CD14-positive monocyte (primary cell): ENCODE data around the gene BTN2A1. TPM values are rescaled to one million over a fixed set of nuclear protein-coding genes. Genes with fewer than 3 reads are reported as not detected.

Experiments used
- DNase-seq, 3 donors: peaks; one replicate each; pipeline ENCODE4 v3.0.0-alpha.2; 2011 to 2022
- H2AFZ ChIP-seq: 2 replicates; pipeline ENCODE4 v1.6.0; 2012; ENCODE audit warnings: mild to moderate bottlenecking, low read depth, low read length, inconsistent platforms; ENCODE audit not compliant: insufficient read depth, poor library complexity, severe bottlenecking
- H3K27ac ChIP-seq, 2 donors: 1 replicate in 1 of 2; 2 replicates in 1 of 2; pipeline ENCODE4 v1.5.1; 2012 to 2013; ENCODE audit warnings: low read length in 2 of 2, control low read depth in 1 of 2, inconsistent platforms in 1 of 2, low read depth in 1 of 2, mild to moderate bottlenecking in 1 of 2
- H3K27me3 ChIP-seq, 2 donors: one replicate each; pipeline versions ENCODE4 v1.6.0 to v1.6.1; 2011 to 2013; ENCODE audit warnings: low read length in 2 of 2; ENCODE audit not compliant: control insufficient read depth in 2 of 2, insufficient read depth in 2 of 2
- H3K36me3 ChIP-seq, 2 donors: replicated peaks in 1 of 2; 1 replicate in 1 of 2; 2 replicates in 1 of 2; pipeline versions ENCODE4 v1.5.1 to v1.6.1; 2012 to 2013; ENCODE audit warnings: low read length in 2 of 2, control low read depth in 1 of 2, inconsistent platforms in 1 of 2, mild to moderate bottlenecking in 1 of 2; ENCODE audit not compliant: insufficient read depth in 2 of 2, control insufficient read depth in 1 of 2
- H3K4me1 ChIP-seq, 2 donors: 1 replicate in 1 of 2; 2 replicates in 1 of 2; pipeline versions ENCODE4 v1.5.1 to v1.6.1; 2012 to 2013; ENCODE audit warnings: low read length in 2 of 2, control low read depth in 1 of 2, inconsistent platforms in 1 of 2, mild to moderate bottlenecking in 1 of 2, moderate library complexity in 1 of 2; ENCODE audit not compliant: insufficient read depth in 2 of 2, control insufficient read depth in 1 of 2
- H3K4me2 ChIP-seq: replicated peaks from 2 replicates; pipeline ENCODE3; 2012; ENCODE audit warnings: low read length, moderate library complexity, mild to moderate bottlenecking; ENCODE audit not compliant: poor library complexity, severe bottlenecking; ENCODE audit errors: extremely low read depth
- H3K4me3 ChIP-seq, 3 experiments: fragments of 200-600 bp in 1 of 3; sonication (generic) in 1 of 3; replicated peaks in 1 of 3; 1 replicate in 2 of 3; 2 replicates in 1 of 3; pipeline ENCODE4 v1.5.1; 2011 to 2013; ENCODE audit warnings: low read length in 3 of 3, mild to moderate bottlenecking in 3 of 3, control low read depth in 2 of 3, low read depth in 2 of 3, inconsistent platforms in 1 of 3, moderate library complexity in 1 of 3
- H3K79me2 ChIP-seq: 2 replicates; pipeline ENCODE4 v1.6.0; 2012; ENCODE audit warnings: mild to moderate bottlenecking, control low read depth, inconsistent platforms, low read length, moderate library complexity; ENCODE audit not compliant: insufficient read depth
- H3K9ac ChIP-seq: 2 replicates; pipeline ENCODE4 v1.6.0; 2017; ENCODE audit warnings: low read length, mild to moderate bottlenecking; ENCODE audit not compliant: insufficient read depth, poor library complexity, severe bottlenecking
- H3K9me3 ChIP-seq, 2 donors: replicated peaks in 1 of 2; 1 replicate in 1 of 2; 2 replicates in 1 of 2; pipeline versions ENCODE4 v1.5.1 to v1.6.1; 2012 to 2013; ENCODE audit warnings: low read length in 2 of 2, control low read depth in 1 of 2; ENCODE audit not compliant: control insufficient read depth in 1 of 2, insufficient read depth in 1 of 2
- H4K20me1 ChIP-seq: 2 replicates; pipeline ENCODE4 v1.6.0; 2012; ENCODE audit warnings: mild to moderate bottlenecking, low read length, control low read depth, moderate library complexity; ENCODE audit not compliant: insufficient read depth
- H3K27ac Mint-ChIP-seq, 7 donors: one replicate each; pipeline ENCODE4 v1.8.0; 2020; ENCODE audit warnings: mild to moderate bottlenecking in 7 of 7, mixed read lengths in 7 of 7, moderate library complexity in 6 of 7, inconsistent platforms in 2 of 7
- H3K27me3 Mint-ChIP-seq, 3 donors: one replicate each; pipeline ENCODE4 v1.8.0; 2021 to 2022; ENCODE audit warnings: low read depth in 3 of 3, mild to moderate bottlenecking in 3 of 3, mixed read lengths in 3 of 3, moderate library complexity in 3 of 3, inconsistent platforms in 1 of 3
- H3K36me3 Mint-ChIP-seq, 2 donors: one replicate each; pipeline ENCODE4 v1.8.0; 2020; ENCODE audit warnings: mixed read lengths in 2 of 2, inconsistent platforms in 1 of 2, mild to moderate bottlenecking in 1 of 2
- H3K4me1 Mint-ChIP-seq: one replicate; pipeline ENCODE4 v1.8.0; 2020; ENCODE audit warnings: mild to moderate bottlenecking, mixed read lengths
- H3K4me3 Mint-ChIP-seq, 2 donors: one replicate each; pipeline ENCODE4 v1.8.0; 2020; ENCODE audit warnings: mild to moderate bottlenecking in 2 of 2, mixed read lengths in 2 of 2, moderate library complexity in 1 of 2
- H3K9me3 Mint-ChIP-seq, 7 donors: one replicate each; pipeline ENCODE4 v1.8.0; 2020 to 2022; ENCODE audit warnings: mixed read lengths in 7 of 7, mild to moderate bottlenecking in 6 of 7, moderate library complexity in 6 of 7, inconsistent platforms in 2 of 7
- WGBS: methylation state at CpG from one replicate; pipeline ENCODE4 v1.1.5; 2013; ENCODE audit warnings: missing lambda C conversion rate; ENCODE audit not compliant: insufficient coverage; 5-methylcytosine and 5-hydroxymethylcytosine counted together
- intact Hi-C, 2 donors: fragments of 100-400 bp; cut with micrococcal nuclease; formaldehyde crosslinking; loops; one replicate each; pipeline versions ENCODE4 v1.15.0 to v1.15.1; 2023
- polyA plus RNA-seq, 3 donors: library from polyadenylated mRNA; depleted of rRNA in 1 of 3; unstranded in 2 of 3; stranded (reverse) in 1 of 3; fragments of 300-500 nt in 2 of 3; fragments of >200 nt in 1 of 3; fragmentation: Illumina TruSeq in 2 of 3; gene quantifications; 1 replicate in 2 of 3; 2 replicates in 1 of 3; pipeline ENCODE4 v1.2.3, GENCODE V29; 2012 to 2021
- TF ChIP-seq, protein P1 (sequence below): fragments of 200-600 bp; IDR thresholded peaks from one replicate; pipeline ENCODE4 v1.8.0; 2022; ENCODE audit warnings: antibody characterized with exemption, mild to moderate bottlenecking

Gene BTN2A1
- polyA plus RNA-seq, 3 donors, result 4.3 to 66.4 (median 10.8) TPM

DNA sequence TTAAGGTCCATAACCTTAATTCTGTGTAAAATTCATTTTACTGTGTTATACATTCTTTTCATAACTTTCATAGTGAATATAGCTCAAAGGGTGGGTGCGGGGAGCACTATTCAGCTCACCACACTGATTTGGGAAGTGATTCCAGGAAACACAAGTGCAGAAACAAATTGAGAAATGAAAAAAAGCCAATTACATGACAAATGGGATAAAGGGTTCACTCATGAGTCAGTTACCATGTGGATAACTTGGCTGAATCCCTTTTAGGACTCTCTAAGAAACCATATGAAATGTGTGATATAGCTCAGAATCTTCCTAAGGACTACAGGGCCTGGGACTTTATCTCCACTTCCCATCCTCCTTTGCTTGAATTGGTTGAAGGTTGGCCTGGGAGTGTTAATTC, 3.1 kb upstream of the BTN2A1 start:
- TF ChIP-seq, protein P1, sequence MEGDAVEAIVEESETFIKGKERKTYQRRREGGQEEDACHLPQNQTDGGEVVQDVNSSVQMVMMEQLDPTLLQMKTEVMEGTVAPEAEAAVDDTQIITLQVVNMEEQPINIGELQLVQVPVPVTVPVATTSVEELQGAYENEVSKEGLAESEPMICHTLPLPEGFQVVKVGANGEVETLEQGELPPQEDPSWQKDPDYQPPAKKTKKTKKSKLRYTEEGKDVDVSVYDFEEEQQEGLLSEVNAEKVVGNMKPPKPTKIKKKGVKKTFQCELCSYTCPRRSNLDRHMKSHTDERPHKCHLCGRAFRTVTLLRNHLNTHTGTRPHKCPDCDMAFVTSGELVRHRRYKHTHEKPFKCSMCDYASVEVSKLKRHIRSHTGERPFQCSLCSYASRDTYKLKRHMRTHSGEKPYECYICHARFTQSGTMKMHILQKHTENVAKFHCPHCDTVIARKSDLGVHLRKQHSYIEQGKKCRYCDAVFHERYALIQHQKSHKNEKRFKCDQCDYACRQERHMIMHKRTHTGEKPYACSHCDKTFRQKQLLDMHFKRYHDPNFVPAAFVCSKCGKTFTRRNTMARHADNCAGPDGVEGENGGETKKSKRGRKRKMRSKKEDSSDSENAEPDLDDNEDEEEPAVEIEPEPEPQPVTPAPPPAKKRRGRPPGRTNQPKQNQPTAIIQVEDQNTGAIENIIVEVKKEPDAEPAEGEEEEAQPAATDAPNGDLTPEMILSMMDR, result no peak
- no peak for DNase-seq
- H3K4me1 Mint-ChIP-seq, result peaks cover 40% of the 10 kb centered on the region

DNA sequence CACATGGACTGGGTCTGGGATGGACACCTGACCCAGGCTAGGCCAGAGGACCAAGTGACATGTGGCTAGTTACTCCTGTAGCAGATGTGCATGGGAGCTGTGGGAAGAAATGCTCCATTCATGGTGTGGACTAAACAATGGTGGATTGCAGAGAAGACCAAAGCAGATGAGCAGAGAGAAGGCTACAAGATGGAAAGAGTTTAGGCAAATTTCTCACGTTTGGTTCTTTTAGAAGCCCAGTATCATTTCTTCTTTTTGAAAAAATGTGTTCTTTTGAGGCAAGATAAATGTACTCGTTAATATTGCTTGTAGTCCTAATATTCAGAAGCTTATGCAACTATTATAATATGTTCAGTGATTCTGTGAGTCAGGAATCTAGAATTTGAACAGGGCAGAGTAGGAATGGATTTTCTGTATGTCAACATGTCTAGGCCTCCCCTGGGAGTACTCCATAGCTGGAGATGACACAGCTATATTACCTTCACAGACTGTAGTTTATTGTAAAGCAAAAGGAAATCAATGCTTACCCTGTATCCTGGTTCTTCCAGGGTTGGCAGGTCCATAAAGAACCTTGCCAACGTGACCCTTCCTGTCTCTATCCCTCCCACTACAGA, 2.3 kb upstream of the BTN2A1 start:
- intact Hi-C loops, result no loop called here
- Histone ChIP-seq H3K27me3 (no peaks in the 10 kb centered on the region), H3K4me2 (no peak overlapping the region), H3K9me3 (no peaks in the 10 kb centered on the region), H3K27ac (no peak overlapping the region), H3K9ac (no peak overlapping the region), H3K36me3 (peaks cover 22 to 34% of the 10 kb centered on the region in 2 donors), H3K79me2 (peaks cover 31% of the 10 kb centered on the region), H3K4me1 (peaks cover 35 to 46% of the 10 kb centered on the region in 2 donors), H4K20me1 (peaks cover 16% of the 10 kb centered on the region), H3K4me3 (no peak overlapping the region), H2AFZ (no peak overlapping the region)
- Mint-ChIP-seq H3K27me3 (peaks cover 0 to 5% (median 0%) of the 10 kb centered on the region in 3 donors), H3K27ac (no peak overlapping the region), H3K9me3 (peaks cover 0 to 2% (median 0%) of the 10 kb centered on the region in 7 donors), H3K36me3 (peaks cover 30 to 37% of the 10 kb centered on the region in 2 donors), H3K4me3 (no peak overlapping the region), H3K4me1 (peaks cover 48% of the 10 kb centered on the region)
- 43% methylated on average over 1 of the region's 3 CpGs for WGBS
- TF ChIP-seq, protein P1, result no peak
- DNase-seq, result no peak

More for the DNA sequence above, 3.1 kb upstream of the BTN2A1 start:
- Histone ChIP-seq H3K9ac (no peak overlapping the region), H3K27me3 (no peaks in the 10 kb centered on the region), H3K36me3 (peaks cover 21 to 34% of the 10 kb centered on the region in 2 donors), H4K20me1 (peaks cover 7% of the 10 kb centered on the region), H3K79me2 (peaks cover 22% of the 10 kb centered on the region), H3K4me2 (no peak overlapping the region), H2AFZ (no peak overlapping the region), H3K27ac (no peak overlapping the region), H3K4me3 (no peak overlapping the region), H3K4me1 (peaks cover 27 to 38% of the 10 kb centered on the region in 2 donors), H3K9me3 (no peaks in the 10 kb centered on the region)
- H3K36me3 Mint-ChIP-seq, result peaks cover 30 to 37% of the 10 kb centered on the region in 2 donors
- H3K4me3 Mint-ChIP-seq, result no peak overlapping the region
- no peak overlapping the region for H3K27ac Mint-ChIP-seq
- intact Hi-C loops, result no loop called here
- no CpG with 5 or more reads among the region's 1 CpG for WGBS
- peaks cover 0 to 5% (median 0%) of the 10 kb centered on the region in 3 donors for H3K27me3 Mint-ChIP-seq
- H3K9me3 Mint-ChIP-seq, result peaks cover 0 to 2% (median 0%) of the 10 kb centered on the region in 7 donors
